Ovary (tissue), 9 donors: ENCODE measurements around the gene ERP27. TPM values are rescaled to one million over a fixed set of nuclear protein-coding genes. Genes with fewer than 3 reads are reported as not detected.

Experiments used
- DNase-seq, 5 donors: peaks; one replicate each; pipeline ENCODE4 v3.0.0-alpha.2; 2019 to 2020
- H3K27ac ChIP-seq, 2 donors: fragments of 200-600 bp; one replicate each; pipeline versions ENCODE4 v1.5.1 to v1.8.0; 2019 to 2022
- H3K27me3 ChIP-seq: fragments of 200-600 bp; one replicate; pipeline ENCODE4 v1.8.0; 2022
- H3K36me3 ChIP-seq: fragments of 200-600 bp; sonication (generic); one replicate; pipeline ENCODE4 v1.5.1; 2019
- H3K4me1 ChIP-seq: one replicate; pipeline ENCODE4 v1.8.1; 2013; ENCODE audit warnings: mild to moderate bottlenecking, moderate library complexity; ENCODE audit not compliant: insufficient read depth
- H3K4me3 ChIP-seq: fragments of 200-600 bp; sonication (generic); one replicate; pipeline ENCODE4 v1.5.1; 2017
- H3K9me3 ChIP-seq, 2 donors: fragments of 200-600 bp in 1 of 2; sonication (generic) in 1 of 2; one replicate each; pipeline versions ENCODE4 v1.5.1 to v1.8.1; 2013 to 2019; ENCODE audit warnings: mild to moderate bottlenecking in 1 of 2, moderate library complexity in 1 of 2
- CTCF ChIP-seq, 3 donors: fragments of 450-650 bp in 2 of 3; fragments of 200-600 bp in 1 of 3; IDR thresholded peaks; one replicate each; pipeline versions ENCODE4 v1.5.1 to v1.8.0; 2016 to 2022; ENCODE audit warnings: antibody characterized with exemption in 3 of 3, mild to moderate bottlenecking in 1 of 3
- EP300 ChIP-seq: sonication (generic); formaldehyde crosslinking; IDR thresholded peaks from one replicate; pipeline ENCODE4 v1.6.1; 2017; ENCODE audit warnings: antibody characterized with exemption
- POLR2A ChIP-seq: fragments of 450-650 bp; IDR thresholded peaks from one replicate; pipeline ENCODE4 v1.6.1; 2017; ENCODE audit warnings: antibody characterized with exemption, mild to moderate bottlenecking, moderate library complexity
- WGBS, 3 donors: extraction: QIAGEN DNeasy Blood & Tissue Kit in 1 of 3; methylation state at CpG; one replicate each; pipeline versions ENCODE4 v1.1.5 to v1.1.7; 2013 to 2017; 5-methylcytosine and 5-hydroxymethylcytosine counted together
- intact Hi-C, 4 donors: fragments of 100-400 bp; cut with DNase I; formaldehyde crosslinking; loops; one replicate each; pipeline versions ENCODE4 v1.11.0 to v1.15.1; 2022 to 2023
- polyA plus RNA-seq, 2 donors: library from polyadenylated mRNA; stranded (reverse); fragments of 200-250 nt in 1 of 2; fragments of 350-450 nt in 1 of 2; fragmentation: Illumina TruSeq in 1 of 2; extraction: RNeasy Lipid Tissue Mini Kit (QIAGEN cat#74804) in 1 of 2; gene quantifications; one replicate each; pipeline ENCODE4 v1.2.3, GENCODE V29; 2013 to 2014
- total RNA-seq, 7 donors: library from RNA; depleted of rRNA in 2 of 7; stranded (reverse); fragments of >200 nt in 2 of 7; fragmentation: NEBNext Ultra II Directional in 3 of 7; extraction: Animal tissue kit (Norgen Biotek cat#: 25700) in 3 of 7; gene quantifications; one replicate each; pipeline versions ENCODE4 v1.1.0 to v1.2.4, GENCODE V29; 2016 to 2023
- donor health status: DM: no; HTN: no; CAD: no; lungs with moderate emphysema.
- donor health status: DM: no; HTN: no; CAD: no.
- donor health status: Bipolar disorder and iron deficiency.
- donor health status: DM: yes; HTN: yes; CAD: no.
- donor health status: DM: no; HTN: no; CAD: no.
- donor health status: DM: yes; HTN: yes; CAD: no.

Gene ERP27
- total and polyA plus RNA-seq, 9 donors = 0.35 to 83.8 (median 1.9) TPM; not detected in 1

- intact Hi-C loops = no loop called here
- WGBS, 3 donors = 53 to 64% (median 59%) methylated on average over 4 of the region's 4 CpGs
- no peaks in the 10 kb centered on the region for H3K27me3 ChIP-seq
- no peak overlapping the region for H3K4me3 ChIP-seq
- no peaks in the 10 kb centered on the region for H3K9me3 ChIP-seq
- H3K27ac ChIP-seq = no peak overlapping the region
- no peaks in the 10 kb centered on the region for H3K36me3 ChIP-seq
- DNase-seq = no peak
- TF ChIP-seq CTCF (IDR thresholded peaks at IDR 0.05) = no peak
- TF ChIP-seq EP300 = no peak
- no peak for TF ChIP-seq POLR2A
- no peaks in the 10 kb centered on the region for H3K4me1 ChIP-seq
Observed at GRCh38 chr12:14970473-14970872, 32.1 kb upstream of the ERP27 start.

DNA sequence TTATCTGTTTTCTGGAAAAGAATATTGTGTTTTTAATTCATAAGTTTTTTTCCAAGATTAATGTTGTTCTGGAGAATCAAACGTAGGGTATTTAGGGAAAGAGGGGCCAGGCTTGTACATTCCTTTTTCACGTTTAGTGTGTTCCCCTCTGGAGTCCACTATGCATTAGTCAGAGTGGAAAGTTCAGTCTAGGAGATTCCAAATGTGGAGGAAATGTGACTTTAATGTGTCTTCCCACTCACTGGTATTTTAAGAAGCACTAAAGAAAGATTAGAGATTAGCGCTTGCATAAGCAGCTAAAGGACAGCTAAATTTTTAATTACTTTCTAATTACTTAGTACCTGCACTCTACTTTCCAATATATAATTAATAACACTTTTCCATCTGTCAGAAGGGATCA, 30.1 kb upstream of the ERP27 start:
- Histone ChIP-seq H3K9me3 (no peaks in the 10 kb centered on the region), H3K4me3 (no peak overlapping the region), H3K36me3 (no peaks in the 10 kb centered on the region), H3K27ac (no peak overlapping the region), H3K4me1 (no peaks in the 10 kb centered on the region), H3K27me3 (no peaks in the 10 kb centered on the region)
- intact Hi-C loops = no loop called here
- TF ChIP-seq POLR2A (no peak), CTCF (IDR thresholded peaks at IDR 0.05) (no peak)
- no peak for DNase-seq
- WGBS, 3 donors = 36 to 48% (median 36%) methylated on average over 3 of the region's 3 CpGs

- no peak overlapping the region for H3K4me3 ChIP-seq
- no peaks in the 10 kb centered on the region for H3K27me3 ChIP-seq
- no peaks in the 10 kb centered on the region for H3K36me3 ChIP-seq
- H3K4me1 ChIP-seq = peaks cover 2% of the 10 kb centered on the region
- DNase-seq = no peak
- no peak overlapping the region for H3K27ac ChIP-seq
- intact Hi-C loops = no loop called here
- 92 to 97% (median 96%) methylated on average over 2 of the region's 2 CpGs for WGBS, 3 donors
- no peaks in the 10 kb centered on the region for H3K9me3 ChIP-seq
- TF ChIP-seq POLR2A (no peak), CTCF (IDR thresholded peaks at IDR 0.05) (no peak), EP300 (no peak)
Observed at GRCh38 chr12:14965221-14965620, 26.9 kb upstream of the ERP27 start.

- Histone ChIP-seq H3K4me1 (peaks cover 2% of the 10 kb centered on the region), H3K4me3 (no peak overlapping the region), H3K27me3 (no peaks in the 10 kb centered on the region), H3K36me3 (no peaks in the 10 kb centered on the region), H3K27ac (no peak overlapping the region), H3K9me3 (no peaks in the 10 kb centered on the region)
- TF ChIP-seq CTCF (IDR thresholded peaks at IDR 0.05) = no peak
- TF ChIP-seq EP300 = no peak
- TF ChIP-seq POLR2A = no peak
- intact Hi-C loops = no loop called here
- DNase-seq = no peak
- WGBS, 3 donors = 49 to 84% (median 74%) methylated on average over 2 of the region's 2 CpGs
Observed at GRCh38 chr12:14964406-14964805, 26.1 kb upstream of the ERP27 start.

GRCh38 chr12:14963520-14963919, 25.2 kb upstream of the ERP27 start:
- no peaks in the 10 kb centered on the region for H3K9me3 ChIP-seq
- no peaks in the 10 kb centered on the region for H3K36me3 ChIP-seq
- H3K27me3 ChIP-seq = no peaks in the 10 kb centered on the region
- no peak overlapping the region for H3K4me3 ChIP-seq
- TF ChIP-seq EP300 (no peak), POLR2A (no peak), CTCF (IDR thresholded peaks at IDR 0.05) (no peak)
- DNase-seq = no peak
- intact Hi-C loops = no loop called here
- WGBS, 3 donors = 91 to 94% (median 93%) methylated on average over 7 of the region's 7 CpGs
- H3K4me1 ChIP-seq = peaks cover 2% of the 10 kb centered on the region
- no peak overlapping the region for H3K27ac ChIP-seq
